Measurements from ENCODE around the gene ARHGAP29. TPM values are rescaled to one million over a fixed set of nuclear protein-coding genes. Genes with fewer than 3 reads are reported as not detected.

ARHGAP29 gene
- total and polyA plus RNA-seq, 7 donors = 5.1 to 20.0 (median 11.8) TPM

- Histone ChIP-seq H3K4me1 (no peaks in the 10 kb centered on the region), H3K9me3 (no peaks in the 10 kb centered on the region), H3K36me3 (ENCODE audit: insufficient read depth in 1 of 2, low read depth in 1 of 2) (peaks cover 2 to 97% of the 10 kb centered on the region in 2 donors), H3K27me3 (ENCODE audit: insufficient read depth in 3 of 3, low read length in 2 of 3) (no peaks in the 10 kb centered on the region), H3K27ac (no peak overlapping the region), H3K4me3 (no peak overlapping the region)
- DNase-seq (no peak), ATAC-seq (no peak)
- TF ChIP-seq, protein P1, sequence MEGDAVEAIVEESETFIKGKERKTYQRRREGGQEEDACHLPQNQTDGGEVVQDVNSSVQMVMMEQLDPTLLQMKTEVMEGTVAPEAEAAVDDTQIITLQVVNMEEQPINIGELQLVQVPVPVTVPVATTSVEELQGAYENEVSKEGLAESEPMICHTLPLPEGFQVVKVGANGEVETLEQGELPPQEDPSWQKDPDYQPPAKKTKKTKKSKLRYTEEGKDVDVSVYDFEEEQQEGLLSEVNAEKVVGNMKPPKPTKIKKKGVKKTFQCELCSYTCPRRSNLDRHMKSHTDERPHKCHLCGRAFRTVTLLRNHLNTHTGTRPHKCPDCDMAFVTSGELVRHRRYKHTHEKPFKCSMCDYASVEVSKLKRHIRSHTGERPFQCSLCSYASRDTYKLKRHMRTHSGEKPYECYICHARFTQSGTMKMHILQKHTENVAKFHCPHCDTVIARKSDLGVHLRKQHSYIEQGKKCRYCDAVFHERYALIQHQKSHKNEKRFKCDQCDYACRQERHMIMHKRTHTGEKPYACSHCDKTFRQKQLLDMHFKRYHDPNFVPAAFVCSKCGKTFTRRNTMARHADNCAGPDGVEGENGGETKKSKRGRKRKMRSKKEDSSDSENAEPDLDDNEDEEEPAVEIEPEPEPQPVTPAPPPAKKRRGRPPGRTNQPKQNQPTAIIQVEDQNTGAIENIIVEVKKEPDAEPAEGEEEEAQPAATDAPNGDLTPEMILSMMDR (IDR thresholded peaks at IDR 0.05) = no peak
- 40 to 61% (median 45%) methylated on average over 3 of the region's 3 CpGs for WGBS, 3 donors
- intact Hi-C loops (cut with DNase I) = no loop called here
Observed at GRCh38 chr1:94183197-94183815, 54.1 kb downstream of the ARHGAP29 start.

DNA sequence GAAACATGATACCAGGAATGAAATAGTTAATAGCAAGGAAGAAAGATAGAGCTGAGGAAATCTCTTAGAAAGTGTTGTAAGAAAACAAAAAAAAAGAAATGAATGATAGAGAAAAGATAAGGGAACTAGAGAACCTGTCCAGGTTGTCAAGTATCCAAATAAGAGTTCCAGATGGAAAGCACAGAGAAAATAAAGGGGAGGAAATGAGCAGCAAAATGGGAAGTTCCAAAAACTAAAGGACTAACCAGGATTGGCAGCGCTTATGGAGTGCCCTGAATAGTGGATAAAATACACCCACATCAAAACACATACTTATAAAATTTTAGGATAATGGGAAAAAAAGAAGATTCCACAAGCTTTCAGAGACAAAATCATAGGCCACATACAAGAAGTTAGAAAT, 55.2 kb downstream of the ARHGAP29 start:
- intact Hi-C loops (cut with DNase I) = no loop called here
- 85 to 100% (median 92%) methylated on average over 1 of the region's 1 CpG for WGBS, 3 donors
- Histone ChIP-seq H3K36me3 (ENCODE audit: insufficient read depth in 1 of 2, low read depth in 1 of 2) (peaks cover 2 to 97% of the 10 kb centered on the region in 2 donors), H3K27me3 (ENCODE audit: insufficient read depth in 3 of 3, low read length in 2 of 3) (no peaks in the 10 kb centered on the region), H3K4me1 (no peaks in the 10 kb centered on the region), H3K9me3 (no peaks in the 10 kb centered on the region), H3K4me3 (no peak overlapping the region), H3K27ac (no peak overlapping the region)
- ATAC-seq (no peak), DNase-seq (no peak)
- TF ChIP-seq, protein P1 (IDR thresholded peaks at IDR 0.05) = no peak

DNA sequence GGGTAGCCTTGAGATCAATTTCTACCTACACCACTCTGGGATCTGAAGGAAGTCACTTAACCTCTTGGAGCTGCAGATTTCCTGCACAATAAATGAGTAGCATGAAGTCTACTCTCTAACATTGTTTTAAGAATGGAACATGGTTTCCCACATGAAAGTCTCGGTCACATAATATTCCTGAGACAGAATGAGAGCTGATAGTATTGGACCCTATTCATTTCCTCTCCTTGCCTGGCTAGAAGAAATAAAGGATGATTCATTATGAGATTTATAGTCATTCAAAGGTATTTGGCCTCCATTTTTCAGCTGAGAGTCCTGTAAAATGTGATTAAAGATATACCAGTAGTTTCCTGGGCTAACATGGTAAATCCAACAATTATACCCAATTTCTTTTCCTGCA, 56.7 kb downstream of the ARHGAP29 start:
- WGBS, 3 donors = 89 to 95% (median 89%) methylated on average over 1 of the region's 1 CpG
- no peak for ATAC-seq
- Histone ChIP-seq H3K9me3 (no peaks in the 10 kb centered on the region), H3K27ac (no peak overlapping the region), H3K27me3 (ENCODE audit: insufficient read depth in 3 of 3, low read length in 2 of 3) (no peaks in the 10 kb centered on the region), H3K4me3 (no peak overlapping the region), H3K36me3 (ENCODE audit: insufficient read depth in 1 of 2, low read depth in 1 of 2) (peaks cover 0 to 97% of the 10 kb centered on the region in 2 donors), H3K4me1 (no peaks in the 10 kb centered on the region)
- TF ChIP-seq, protein P1 (IDR thresholded peaks at IDR 0.05) = no peak
- intact Hi-C loops (cut with DNase I) = no loop called here
- no peak for DNase-seq

- peaks cover 3 to 97% of the 10 kb centered on the region in 2 donors for H3K36me3 ChIP-seq (ENCODE audit: insufficient read depth in 1 of 2, low read depth in 1 of 2)
- DNase-seq = no peak
- H3K9me3 ChIP-seq = no peaks in the 10 kb centered on the region
- H3K27ac ChIP-seq = no peak overlapping the region
- intact Hi-C loops (cut with DNase I) = no loop called here
- H3K4me1 ChIP-seq = no peaks in the 10 kb centered on the region
- no peaks in the 10 kb centered on the region for H3K27me3 ChIP-seq (ENCODE audit: insufficient read depth in 3 of 3, low read length in 2 of 3)
- TF ChIP-seq, protein P1 (IDR thresholded peaks at IDR 0.05) = no peak
- no peak overlapping the region for H3K4me3 ChIP-seq
- no peak for ATAC-seq
Observed at GRCh38 chr1:94178901-94179300, 58.5 kb downstream of the ARHGAP29 start.

- DNase-seq (no peak), ATAC-seq (no peak)
- Histone ChIP-seq H3K4me3 (no peak overlapping the region), H3K27ac (no peak overlapping the region), H3K36me3 (ENCODE audit: insufficient read depth in 1 of 2, low read depth in 1 of 2) (peaks cover 5 to 32% of the 10 kb centered on the region in 2 donors), H3K4me1 (no peaks in the 10 kb centered on the region), H3K9me3 (no peaks in the 10 kb centered on the region), H3K27me3 (ENCODE audit: insufficient read depth in 3 of 3, low read length in 2 of 3) (no peaks in the 10 kb centered on the region)
- intact Hi-C loops (cut with DNase I) = no loop called here
- TF ChIP-seq, protein P1 (IDR thresholded peaks at IDR 0.05) = no peak
- WGBS, 3 donors = 52 to 69% (median 53%) methylated on average over 3 of the region's 3 CpGs
Observed at GRCh38 chr1:94169126-94169525, 68.3 kb downstream of the ARHGAP29 start.
